Lower lobe of right lung (tissue), 2 donors: ENCODE measurements around the gene BCL11A. TPM values are rescaled to one million over a fixed set of nuclear protein-coding genes. Genes with fewer than 3 reads are reported as not detected.
A peak's percentile ranks its signal among the peaks of the same experiment; 100 is the strongest.

Experiments
- ATAC-seq, 2 donors: fragments of 200-7000 bp; cut with Tn5 transposase; one replicate each; pipeline ENCODE4 v1.9.1; 2020 to 2022; ENCODE audit warnings: mild to moderate bottlenecking in 2 of 2, moderate library complexity in 2 of 2
- DNase-seq: peaks from one replicate; pipeline ENCODE4 v3.0.0-alpha.2; 2020
- H3K27ac ChIP-seq: fragments of 200-600 bp; one replicate; pipeline ENCODE4 v1.8.0; 2022
- H3K27me3 ChIP-seq: fragments of 200-600 bp; one replicate; pipeline ENCODE4 v1.8.0; 2022; ENCODE audit warnings: low read depth
- H3K36me3 ChIP-seq: fragments of 200-600 bp; one replicate; pipeline ENCODE4 v1.8.0; 2022; ENCODE audit warnings: mild to moderate bottlenecking
- H3K4me1 ChIP-seq: fragments of 200-600 bp; one replicate; pipeline ENCODE4 v1.8.0; 2022
- H3K4me3 ChIP-seq: fragments of 200-600 bp; one replicate; pipeline ENCODE4 v1.8.0; 2022; ENCODE audit warnings: mild to moderate bottlenecking
- H3K9me3 ChIP-seq: fragments of 200-600 bp; one replicate; pipeline ENCODE4 v1.8.0; 2022
- intact Hi-C: fragments of 100-400 bp; cut with DNase I; formaldehyde crosslinking; loops from one replicate; pipeline ENCODE4 v1.11.0; 2022
- long read RNA-seq: library from polyadenylated mRNA; unstranded; transcript quantifications from one replicate; pipeline ENCODE4 v2.0.0, GENCODE V29; 2021
- total RNA-seq: library from RNA; stranded (reverse); fragmentation: NEBNext Ultra II Directional; extraction: Animal tissue kit (Norgen Biotek cat#: 25700); gene quantifications from one replicate; pipeline ENCODE4 v1.2.1, GENCODE V29; 2021
- TF ChIP-seq, protein P1 (sequence below): fragments of 200-600 bp; IDR thresholded peaks from one replicate; pipeline ENCODE4 v1.8.0; 2022; ENCODE audit warnings: antibody characterized with exemption, mild to moderate bottlenecking
- donor health status: DM: no; HTN: yes; CAD: no; lungs with severe emphysema.

Gene BCL11A
- 9.7 TPM for total RNA-seq
- long read RNA-seq, partial matches to known transcripts, result 0 of 4 reads
- long read RNA-seq, other reads (novel, unspliced or antisense), result 4 of 4 reads

DNA sequence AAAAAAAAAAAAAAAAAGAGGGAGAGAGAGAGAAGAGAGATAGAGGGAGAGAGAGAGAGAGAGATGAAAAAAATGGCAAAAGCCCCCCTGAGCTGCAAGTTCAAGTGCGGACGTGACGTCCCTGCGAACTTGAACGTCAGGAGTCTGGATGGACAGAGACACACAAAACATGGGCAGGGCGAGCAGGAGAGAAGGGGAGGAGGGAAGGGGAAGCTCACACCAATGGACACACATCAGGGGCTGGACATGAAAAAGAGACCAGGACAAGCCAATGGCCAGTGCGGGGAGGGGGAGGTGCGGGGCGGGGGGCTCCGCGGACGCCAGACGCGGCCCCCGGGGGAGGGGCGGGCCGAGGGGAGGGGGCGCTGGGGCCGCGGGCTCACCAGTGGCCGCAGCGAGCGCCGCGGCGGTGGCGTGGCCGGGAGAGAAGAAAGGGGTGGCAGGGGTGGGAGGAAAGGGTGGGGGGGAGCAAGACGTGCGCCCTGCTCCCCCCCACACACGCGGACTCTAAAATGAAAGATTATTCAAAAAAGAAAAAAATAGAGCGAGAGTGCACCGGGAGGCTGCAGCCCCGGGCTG is at the start of gene BCL11A:
Gene BCL11A (minus strand): TSS at position 160 of the 579 bp plus-strand sequence. CDS start 384 bp downstream, outside the sequence.
- H3K36me3 ChIP-seq, result no peaks in the 10 kb centered on the region
- peaks cover 75% of the 10 kb centered on the region for H3K4me1 ChIP-seq
- peaks cover 95% of the 10 kb centered on the region for H3K27me3 ChIP-seq
- H3K27ac ChIP-seq, result peak within 1 kb of the TSS; percentile 24
- ATAC-seq, result peak; percentile 39 to 53
- peak; percentile 68 for DNase-seq
- H3K9me3 ChIP-seq, result no peaks in the 10 kb centered on the region
- TF ChIP-seq, protein P1, sequence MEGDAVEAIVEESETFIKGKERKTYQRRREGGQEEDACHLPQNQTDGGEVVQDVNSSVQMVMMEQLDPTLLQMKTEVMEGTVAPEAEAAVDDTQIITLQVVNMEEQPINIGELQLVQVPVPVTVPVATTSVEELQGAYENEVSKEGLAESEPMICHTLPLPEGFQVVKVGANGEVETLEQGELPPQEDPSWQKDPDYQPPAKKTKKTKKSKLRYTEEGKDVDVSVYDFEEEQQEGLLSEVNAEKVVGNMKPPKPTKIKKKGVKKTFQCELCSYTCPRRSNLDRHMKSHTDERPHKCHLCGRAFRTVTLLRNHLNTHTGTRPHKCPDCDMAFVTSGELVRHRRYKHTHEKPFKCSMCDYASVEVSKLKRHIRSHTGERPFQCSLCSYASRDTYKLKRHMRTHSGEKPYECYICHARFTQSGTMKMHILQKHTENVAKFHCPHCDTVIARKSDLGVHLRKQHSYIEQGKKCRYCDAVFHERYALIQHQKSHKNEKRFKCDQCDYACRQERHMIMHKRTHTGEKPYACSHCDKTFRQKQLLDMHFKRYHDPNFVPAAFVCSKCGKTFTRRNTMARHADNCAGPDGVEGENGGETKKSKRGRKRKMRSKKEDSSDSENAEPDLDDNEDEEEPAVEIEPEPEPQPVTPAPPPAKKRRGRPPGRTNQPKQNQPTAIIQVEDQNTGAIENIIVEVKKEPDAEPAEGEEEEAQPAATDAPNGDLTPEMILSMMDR, result no peak
- intact Hi-C loops, result no loop called here
- peak within 1 kb of the TSS; percentile 64 for H3K4me3 ChIP-seq

DNA sequence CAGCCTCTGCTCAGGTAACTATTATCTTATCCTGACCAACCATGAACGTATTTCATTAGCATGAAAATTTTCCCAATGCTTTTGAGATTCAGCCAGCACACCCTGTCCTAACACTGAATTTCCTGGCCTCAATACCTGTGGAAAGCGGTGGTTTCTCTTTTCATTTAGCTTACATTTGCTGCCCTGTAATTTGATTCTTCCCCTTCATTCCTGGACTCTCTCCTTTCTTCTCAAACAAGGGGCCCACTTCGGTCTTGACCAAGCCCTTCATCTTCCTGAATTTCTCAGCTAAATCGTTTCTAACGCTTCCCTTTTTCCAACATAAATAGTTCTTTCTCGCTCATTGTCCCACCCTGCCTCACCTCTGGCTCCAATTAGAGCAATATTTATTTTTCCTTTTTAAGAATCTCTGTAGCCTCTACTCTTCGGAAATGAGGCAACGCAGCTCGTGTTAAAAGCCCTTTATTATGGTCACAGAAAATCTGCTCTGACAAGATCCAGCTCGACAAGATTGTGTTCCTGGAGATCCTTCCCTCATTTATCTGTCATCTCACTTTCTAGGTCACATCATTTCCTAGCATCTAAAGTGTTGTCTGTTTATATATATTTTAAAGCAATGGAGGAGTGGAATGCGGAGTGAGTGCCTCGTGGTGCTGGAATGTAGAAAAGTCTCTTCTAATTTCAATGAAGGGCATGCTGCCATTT is 49.5 kb upstream of the BCL11A start:
- Histone ChIP-seq H3K27me3 (no peaks in the 10 kb centered on the region), H3K9me3 (no peaks in the 10 kb centered on the region), H3K36me3 (no peaks in the 10 kb centered on the region), H3K27ac (no peak overlapping the region), H3K4me3 (no peak overlapping the region), H3K4me1 (no peaks in the 10 kb centered on the region)
- ATAC-seq (peak in 1 of 2 donors; percentile 37), DNase-seq (no peak)
- TF ChIP-seq, protein P1, result no peak
- intact Hi-C loops, result no loop called here

DNA sequence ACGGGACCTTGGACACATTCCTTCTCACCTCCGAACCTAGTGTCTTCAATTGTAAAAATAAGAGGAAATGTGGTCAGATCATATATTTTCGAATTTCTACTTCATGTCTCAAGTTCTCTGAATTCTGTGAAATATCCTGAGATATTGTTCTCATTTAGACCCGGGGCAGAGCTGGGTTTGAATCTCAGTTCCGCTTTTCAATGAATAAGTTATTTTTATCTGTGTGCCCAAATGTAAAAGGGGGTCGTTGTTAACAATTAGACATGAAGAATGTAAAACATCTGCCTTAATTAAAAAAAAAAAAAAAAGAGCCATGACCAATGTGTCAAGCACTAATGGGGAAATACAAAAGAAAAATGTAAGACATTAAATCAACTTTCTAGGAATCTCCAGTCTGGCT is 48.9 kb upstream of the BCL11A start:
- H3K9me3 ChIP-seq, result no peaks in the 10 kb centered on the region
- TF ChIP-seq, protein P1, result no peak
- no peak for DNase-seq
- ATAC-seq, result no peak
- H3K27me3 ChIP-seq, result no peaks in the 10 kb centered on the region
- no peaks in the 10 kb centered on the region for H3K4me1 ChIP-seq
- no peak overlapping the region for H3K4me3 ChIP-seq
- intact Hi-C loops, result no loop called here
- no peaks in the 10 kb centered on the region for H3K36me3 ChIP-seq
- no peak overlapping the region for H3K27ac ChIP-seq

DNA sequence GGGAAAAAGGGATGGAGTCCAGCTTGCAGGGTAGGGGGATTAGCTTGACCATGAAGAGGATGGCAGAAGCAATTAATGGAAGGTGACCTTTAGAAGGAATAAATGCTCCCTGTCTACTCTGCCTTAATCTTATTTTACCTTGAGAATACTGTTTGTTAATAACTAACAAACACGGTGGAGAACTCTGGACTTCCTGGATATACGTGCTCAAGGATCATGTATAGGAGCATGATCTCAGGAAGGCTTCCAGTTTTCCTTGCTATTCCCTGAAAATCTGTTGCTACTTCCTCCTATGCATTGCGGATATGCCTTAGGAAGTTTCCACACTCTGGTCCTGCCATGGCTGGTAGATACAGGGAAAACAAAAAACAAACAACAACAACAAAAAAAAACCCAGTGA is 44.8 kb upstream of the BCL11A start:
- H3K27me3 ChIP-seq, result no peaks in the 10 kb centered on the region
- intact Hi-C loops, result no loop called here
- ATAC-seq, result no peak

DNA sequence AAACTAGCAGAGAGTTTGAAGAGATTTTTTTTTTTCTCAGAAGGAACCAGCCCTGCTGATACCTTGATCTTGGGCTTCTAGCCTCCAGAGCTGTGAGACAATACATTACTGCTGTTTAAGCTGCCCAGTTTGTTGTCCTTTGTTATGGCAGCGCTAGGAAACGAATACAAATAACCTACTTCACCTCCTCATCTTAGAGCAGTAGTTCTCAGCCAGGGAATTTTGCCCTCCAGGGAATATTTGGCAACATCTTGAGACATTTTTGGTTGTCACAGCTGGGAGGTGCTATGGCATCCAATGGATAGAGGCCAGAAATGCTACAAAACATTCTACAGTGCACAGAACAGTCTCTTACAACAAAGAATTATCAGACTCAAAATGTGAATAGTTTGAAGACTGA is 43.9 kb upstream of the BCL11A start:
- Histone ChIP-seq H3K4me3 (no peak overlapping the region), H3K27ac (no peak overlapping the region), H3K4me1 (no peaks in the 10 kb centered on the region), H3K9me3 (peaks cover 11% of the 10 kb centered on the region), H3K36me3 (no peaks in the 10 kb centered on the region), H3K27me3 (no peaks in the 10 kb centered on the region)
- ATAC-seq, result no peak
- TF ChIP-seq, protein P1, result no peak
- DNase-seq, result no peak
- intact Hi-C loops, result no loop called here

More for the DNA sequence above, 44.8 kb upstream of the BCL11A start:
- no peaks in the 10 kb centered on the region for H3K36me3 ChIP-seq
- TF ChIP-seq, protein P1, result no peak
- no peak for DNase-seq
- H3K4me1 ChIP-seq, result no peaks in the 10 kb centered on the region
- H3K4me3 ChIP-seq, result no peak overlapping the region
- peaks cover 4% of the 10 kb centered on the region for H3K9me3 ChIP-seq
- no peak overlapping the region for H3K27ac ChIP-seq
